ENCODE data around the gene C9orf153.

Gene C9orf153

GRCh38 chr9:86185872-86186271 lies 73.6 kb downstream of the C9orf153 start:
- DNase-seq, result no peak

GRCh38 chr9:86184138-86184524 lies 75.3 kb downstream of the C9orf153 start:
- DNase-seq, result no peak

GRCh38 chr9:86183229-86184137 lies 76.0 kb downstream of the C9orf153 start:
- no peak for DNase-seq

GRCh38 chr9:86181379-86182315 lies 77.8 kb downstream of the C9orf153 start:
- DNase-seq, result no peak

- DNase-seq, result no peak
Measured at GRCh38 chr9:86178503-86178902, 81.0 kb downstream of the C9orf153 start.

- no peak for DNase-seq
Measured at GRCh38 chr9:86177995-86178394, 81.5 kb downstream of the C9orf153 start.

- no peak for DNase-seq
Measured at GRCh38 chr9:86176468-86176867, 83.0 kb downstream of the C9orf153 start.

GRCh38 chr9:86175743-86176456 lies 83.6 kb downstream of the C9orf153 start:
- DNase-seq, result no peak

- no peak for DNase-seq
Measured at GRCh38 chr9:86175223-86175622, 84.2 kb downstream of the C9orf153 start.

Measured in activated CD4-positive, CD25-positive, alpha-beta regulatory T cell (primary cell).